HAP-1 (cell line): ENCODE measurements around the gene TMEM150A.
A peak's percentile ranks its signal among the peaks of the same experiment; 100 is the strongest.
"Not testable (repeated sequence)": the region's sequence is repeated elsewhere in the genome, so short reads cannot be mapped to it uniquely, and the experiment has no call there.

ENCODE experiments used
- DNase-seq, 2 experiments: peaks; one replicate each; pipeline ENCODE4 v3.0.0-alpha.2; 2016 to 2020; ENCODE audit warnings: low spot score in 2 of 2
- H3K27me3 ChIP-seq: fragments of 250-450 bp; sonication (Bioruptor Pico); 2 replicates; pipeline ENCODE4 v1.5.1; 2020; ENCODE audit warnings: low read depth, mild to moderate bottlenecking, moderate library complexity
- H3K36me3 ChIP-seq: fragments of 250-450 bp; sonication (Bioruptor Pico); replicated peaks from 2 replicates; pipeline ENCODE4 v1.5.1; 2020; ENCODE audit warnings: mild to moderate bottlenecking
- H3K4me1 ChIP-seq: fragments of 250-450 bp; sonication (Bioruptor Pico); 2 replicates; pipeline ENCODE4 v1.5.1; 2020; ENCODE audit warnings: mild to moderate bottlenecking
- H3K4me3 ChIP-seq: fragments of 250-450 bp; sonication (Bioruptor Pico); 2 replicates; pipeline ENCODE4 v1.5.1; 2020; ENCODE audit warnings: mild to moderate bottlenecking, moderate library complexity
- H3K9me3 ChIP-seq: fragments of 250-450 bp; sonication (Bioruptor Pico); 2 replicates; pipeline ENCODE4 v1.5.1; 2020; ENCODE audit warnings: mild to moderate bottlenecking, moderate library complexity
- in situ Hi-C: fragments of 300-500 bp; cut with MboI; formaldehyde crosslinking; loops from 3 replicates; pipeline ENCODE4 v1.14.3; 2020; ENCODE audit warnings: low sequenced_read_pairs, inconsistent platforms, mixed read lengths

Gene TMEM150A

GRCh38 chr2:85560403-85560726, 42.1 kb downstream of the TMEM150A start:
- in situ Hi-C loops: loop anchor here (5.0 kb wide), 1 partner anchor 42 kb away; the partner anchor contains the start of gene TMEM150A
- H3K27me3 ChIP-seq, H3K4me1 ChIP-seq, H3K9me3 ChIP-seq, DNase-seq: not testable (repeated sequence)
- peak overlapping the region; percentile 74 for H3K4me3 ChIP-seq
- H3K36me3 ChIP-seq: peaks cover 21% of the 10 kb centered on the region

- Histone ChIP-seq H3K36me3 (peaks cover 36% of the 10 kb centered on the region), H3K27me3 (no peaks in the 10 kb centered on the region), H3K9me3 (no peaks in the 10 kb centered on the region), H3K4me1 (peaks cover 7% of the 10 kb centered on the region), H3K4me3 (no peak overlapping the region)
- in situ Hi-C loops: no loop called here
- DNase-seq: no peak
These were observed 44.3 kb downstream of the TMEM150A start for GRCh38 chr2:85558160-85558559.

- H3K4me1 ChIP-seq: peaks cover 7% of the 10 kb centered on the region
- H3K4me3 ChIP-seq: no peak overlapping the region
- in situ Hi-C loops: no loop called here
- H3K9me3 ChIP-seq: no peaks in the 10 kb centered on the region
- H3K27me3 ChIP-seq: no peaks in the 10 kb centered on the region
- DNase-seq: no peak
- H3K36me3 ChIP-seq: peaks cover 44% of the 10 kb centered on the region
These were observed 45.4 kb downstream of the TMEM150A start for GRCh38 chr2:85557130-85557529.

GRCh38 chr2:85554980-85555612, 47.4 kb downstream of the TMEM150A start:
- Histone ChIP-seq H3K36me3 (peaks cover 65% of the 10 kb centered on the region), H3K27me3 (no peaks in the 10 kb centered on the region), H3K4me3 (no peak overlapping the region), H3K9me3 (no peaks in the 10 kb centered on the region), H3K4me1 (peaks cover 2% of the 10 kb centered on the region; the same call in 1 of the 2 replicates)
- in situ Hi-C loops: loop anchor here (5.0 kb wide), 1 partner anchor 138 kb away; the partner anchor contains the start of gene SH2D6
- no peak for DNase-seq

GRCh38 chr2:85553184-85553583, 49.3 kb downstream of the TMEM150A start:
- Histone ChIP-seq H3K27me3 (no peaks in the 10 kb centered on the region), H3K4me3 (no peak overlapping the region), H3K36me3 (peaks cover 66% of the 10 kb centered on the region), H3K9me3 (no peaks in the 10 kb centered on the region), H3K4me1 (no peaks in the 10 kb centered on the region)
- in situ Hi-C loops: loop anchor here (5.0 kb wide), 1 partner anchor 136 kb away; the partner anchor contains the start of gene SH2D6
- no peak for DNase-seq

- in situ Hi-C loops: loop anchor here (5.0 kb wide), 1 partner anchor 135 kb away; the partner anchor contains the start of gene SH2D6
- Histone ChIP-seq H3K9me3 (no peaks in the 10 kb centered on the region), H3K4me1 (no peaks in the 10 kb centered on the region), H3K27me3 (no peaks in the 10 kb centered on the region), H3K4me3 (no peak overlapping the region), H3K36me3 (peaks cover 65% of the 10 kb centered on the region)
- peak; percentile 71 to 88 for DNase-seq
These were observed 50.5 kb downstream of the TMEM150A start for GRCh38 chr2:85551698-85552678.

- no peak for DNase-seq
- no peaks in the 10 kb centered on the region for H3K4me1 ChIP-seq
- in situ Hi-C loops: loop anchor here (5.0 kb wide), 1 partner anchor 133 kb away; the partner anchor contains the start of gene SH2D6
- no peak overlapping the region for H3K4me3 ChIP-seq
- peaks cover 74% of the 10 kb centered on the region for H3K36me3 ChIP-seq
- no peaks in the 10 kb centered on the region for H3K9me3 ChIP-seq
- H3K27me3 ChIP-seq: no peaks in the 10 kb centered on the region
These were observed 52.0 kb downstream of the TMEM150A start for GRCh38 chr2:85550486-85550885.

GRCh38 chr2:85549826-85550225, 52.7 kb downstream of the TMEM150A start:
- in situ Hi-C loops: loop anchor here (5.0 kb wide), 1 partner anchor 133 kb away; the partner anchor contains the start of gene SH2D6
- Histone ChIP-seq H3K4me1 (no peaks in the 10 kb centered on the region), H3K36me3 (peaks cover 74% of the 10 kb centered on the region), H3K27me3 (no peaks in the 10 kb centered on the region), H3K9me3 (no peaks in the 10 kb centered on the region), H3K4me3 (no peak overlapping the region)
- no peak for DNase-seq

GRCh38 chr2:85549095-85549494, 53.4 kb downstream of the TMEM150A start:
- H3K36me3 ChIP-seq: peaks cover 74% of the 10 kb centered on the region
- in situ Hi-C loops: no loop called here

GRCh38 chr2:85548608-85548900, 53.9 kb downstream of the TMEM150A start:
- in situ Hi-C loops: no loop called here
- DNase-seq: no peak
- peaks cover 78% of the 10 kb centered on the region for H3K36me3 ChIP-seq
- H3K27me3 ChIP-seq: no peaks in the 10 kb centered on the region
- H3K4me1 ChIP-seq: no peaks in the 10 kb centered on the region
- no peak overlapping the region for H3K4me3 ChIP-seq
- H3K9me3 ChIP-seq: no peaks in the 10 kb centered on the region

More at GRCh38 chr2:85549095-85549494, 53.4 kb downstream of the TMEM150A start:
- DNase-seq: no peak
- Histone ChIP-seq H3K27me3 (no peaks in the 10 kb centered on the region), H3K4me3 (no peak overlapping the region), H3K4me1 (no peaks in the 10 kb centered on the region), H3K9me3 (no peaks in the 10 kb centered on the region)
